Activated CD8-positive, alpha-beta memory T cell treated with anti-CD3 and anti-CD28 coated beads, Interleukin-2, amount 50 U/mL, for 1 hour (primary cell): Measurements from ENCODE around the gene MOAP1.
"Not testable (repeated sequence)": the region's sequence is repeated elsewhere in the genome, so short reads cannot be mapped to it uniquely, and the experiment has no call there.

Experiments used
- DNase-seq: peaks from one replicate; pipeline ENCODE4 v3.0.0-alpha.2; 2020; ENCODE audit errors: extremely low read depth

MOAP1 gene

GRCh38 chr14:93146119-93146518, 38.6 kb downstream of the MOAP1 start:
- DNase-seq = no peak

GRCh38 chr14:93142854-93143652, 41.6 kb downstream of the MOAP1 start:
- no peak for DNase-seq

- no peak for DNase-seq
Observed at GRCh38 chr14:93137864-93138263, 46.8 kb downstream of the MOAP1 start.

- not testable (repeated sequence) for DNase-seq
Observed at GRCh38 chr14:93136508-93136907, 48.2 kb downstream of the MOAP1 start.

GRCh38 chr14:93136009-93136408, 48.7 kb downstream of the MOAP1 start:
- DNase-seq = no peak

GRCh38 chr14:93135399-93135798, 49.3 kb downstream of the MOAP1 start:
- no peak for DNase-seq

GRCh38 chr14:93133464-93133863, 51.2 kb downstream of the MOAP1 start:
- no peak for DNase-seq

GRCh38 chr14:93132472-93133065, 52.1 kb downstream of the MOAP1 start:
- no peak for DNase-seq
